NCI-H1436 treated with DMSO at 0.1 percent for 48 hours (cell line): ENCODE results near the gene NIM1K.
"Not testable (repeated sequence)": the region's sequence is repeated elsewhere in the genome, so short reads cannot be mapped to it uniquely, and the experiment has no call there.

Experiments
- DNase-seq: peaks from one replicate; lab custom pipeline; 2025; lab: John Stamatoyannopoulos, UW

Gene NIM1K

GRCh38 chr5:43281840-43282658 lies 90.0 kb downstream of the NIM1K start:
- DNase-seq, result no peak

- DNase-seq, result no peak
These were observed 94.6 kb downstream of the NIM1K start for GRCh38 chr5:43286623-43287022.

- no peak for DNase-seq
These were observed 95.5 kb downstream of the NIM1K start for GRCh38 chr5:43287493-43287892.

- no peak for DNase-seq
These were observed 96.3 kb downstream of the NIM1K start for GRCh38 chr5:43288269-43288831.

- DNase-seq, result no peak
These were observed 98.7 kb downstream of the NIM1K start for GRCh38 chr5:43290726-43291125.

GRCh38 chr5:43294226-43294625 lies 102.2 kb downstream of the NIM1K start:
- DNase-seq, result no peak

- no peak for DNase-seq
These were observed 103.2 kb downstream of the NIM1K start for GRCh38 chr5:43295202-43295601.

GRCh38 chr5:43296835-43297234 lies 104.8 kb downstream of the NIM1K start:
- no peak for DNase-seq

GRCh38 chr5:43298443-43298842 lies 106.4 kb downstream of the NIM1K start:
- DNase-seq, result no peak

GRCh38 chr5:43300112-43300511 lies 108.1 kb downstream of the NIM1K start:
- DNase-seq, result no peak

- no peak for DNase-seq
These were observed 109.6 kb downstream of the NIM1K start for GRCh38 chr5:43301653-43302091.

GRCh38 chr5:43302481-43302880 lies 110.5 kb downstream of the NIM1K start:
- DNase-seq, result no peak

GRCh38 chr5:43303242-43303641 lies 111.2 kb downstream of the NIM1K start:
- no peak for DNase-seq

- no peak for DNase-seq
These were observed 112.5 kb downstream of the NIM1K start for GRCh38 chr5:43304525-43304924.

- DNase-seq, result no peak
These were observed 114.0 kb downstream of the NIM1K start for GRCh38 chr5:43305948-43306565.

- DNase-seq, result not testable (repeated sequence)
These were observed 114.9 kb downstream of the NIM1K start for GRCh38 chr5:43306954-43307353.

- no peak for DNase-seq
These were observed 117.1 kb downstream of the NIM1K start for GRCh38 chr5:43309122-43309521.

GRCh38 chr5:43309637-43310036 lies 117.6 kb downstream of the NIM1K start:
- DNase-seq, result no peak

GRCh38 chr5:43312076-43312661 lies 120.1 kb downstream of the NIM1K start:
- no peak for DNase-seq

- DNase-seq, result no peak
These were observed 120.6 kb downstream of the NIM1K start for GRCh38 chr5:43312699-43313034.

- DNase-seq, result peak; percentile 98
These were observed 121.2 kb downstream of the NIM1K start, which contains the start of gene HMGCS1 for GRCh38 chr5:43313035-43313853. Gene HMGCS1, minus strand, starts transcription at chr5:43313412. Its CDS starts 14,447 bp downstream, at chr5:43298965.
